Adrenal gland (tissue), 12 donors: Measurements from ENCODE around the gene ZNF169. TPM values are rescaled to one million over a fixed set of nuclear protein-coding genes. Genes with fewer than 3 reads are reported as not detected.
"Not testable (repeated sequence)": the region's sequence is repeated elsewhere in the genome, so short reads cannot be mapped to it uniquely, and the experiment has no call there.

Source experiments
- DNase-seq, 7 donors: peaks; one replicate each; pipeline ENCODE4 v3.0.0-alpha.2; 2019 to 2020
- H3K27ac ChIP-seq, 5 donors: fragments of 200-600 bp; sonication (generic) in 4 of 5; 1 replicate in 3 of 5; 2 replicates in 2 of 5; pipeline versions ENCODE4 v1.5.1 to v1.8.0; 2016 to 2020; ENCODE audit warnings: mild to moderate bottlenecking in 1 of 5
- H3K27me3 ChIP-seq: fragments of 200-600 bp; 2 replicates; pipeline ENCODE4 v1.8.0; 2021
- H3K36me3 ChIP-seq, 2 donors: fragments of 200-600 bp; replicated peaks in 1 of 2; 1 replicate in 1 of 2; 2 replicates in 1 of 2; pipeline versions ENCODE4 v1.5.1 to v1.8.0; 2018 to 2022
- H3K4me1 ChIP-seq, 2 donors: fragments of 200-600 bp; replicated peaks in 1 of 2; 1 replicate in 1 of 2; 2 replicates in 1 of 2; pipeline versions ENCODE4 v1.5.1 to v1.8.0; 2018 to 2021
- H3K4me3 ChIP-seq, 4 donors: fragments of 200-600 bp; sonication (generic) in 3 of 4; one replicate each; pipeline ENCODE4 v1.5.1; 2016 to 2018
- H3K9me3 ChIP-seq, 3 donors: fragments of 200-600 bp; sonication (generic) in 1 of 3; replicated peaks in 1 of 3; 1 replicate in 2 of 3; 2 replicates in 1 of 3; pipeline versions ENCODE4 v1.5.1 to v1.8.0; 2016 to 2021
- CTCF ChIP-seq, 6 experiments: fragments of 450-650 bp in 4 of 6; fragments of 200-600 bp in 2 of 6; sonication (generic) in 1 of 6; IDR thresholded peaks; 1 replicate in 5 of 6; 2 replicates in 1 of 6; pipeline versions ENCODE4 v1.5.1 to v1.8.0; 2016 to 2021; ENCODE audit warnings: antibody characterized with exemption in 6 of 6, mild to moderate bottlenecking in 2 of 6, moderate library complexity in 1 of 6
- POLR2A ChIP-seq, 2 donors: fragments of 450-650 bp; IDR thresholded peaks; one replicate each; pipeline ENCODE4 v1.6.1; 2017; ENCODE audit warnings: antibody characterized with exemption in 2 of 2, mild to moderate bottlenecking in 2 of 2, moderate library complexity in 1 of 2
- WGBS, 4 donors: extraction: QIAGEN DNeasy Blood & Tissue Kit in 2 of 4; methylation state at CpG; one replicate each; pipeline versions ENCODE4 v1.1.5 to v1.1.7; 2013 to 2017; 5-methylcytosine and 5-hydroxymethylcytosine counted together
- intact Hi-C, 2 donors: fragments of 100-400 bp; cut with DNase I; formaldehyde crosslinking; loops; one replicate each; pipeline versions ENCODE4 v1.14.1 to v1.15.0; 2022 to 2023
- polyA plus RNA-seq, 3 donors: library from polyadenylated mRNA; stranded (reverse); fragments of 200-250 nt in 2 of 3; fragments of 350-450 nt in 1 of 3; fragmentation: Illumina TruSeq in 1 of 3; extraction: RNeasy Lipid Tissue Mini Kit (QIAGEN cat#74804) in 1 of 3; gene quantifications; one replicate each; pipeline ENCODE4 v1.2.3, GENCODE V29; 2013 to 2014
- total RNA-seq, 9 donors: library from RNA; depleted of rRNA in 4 of 9; stranded (reverse); fragments of >200 nt in 4 of 9; fragments of 120-200 nt in 1 of 9; fragmentation: NEBNext Ultra II Directional in 1 of 9; extraction: Animal tissue kit (Norgen Biotek cat#: 25700) in 1 of 9; gene quantifications; one replicate each; pipeline versions ENCODE4 v1.1.0 to v1.2.4, GENCODE V29; 2013 to 2023
- donor health status: healthy with polysubstance abuse.
- donor health status: Bipolar disorder and iron deficiency.
- donor health status: DM: yes; HTN: yes; CAD: no.
- donor health status: DM: no; HTN: no; CAD: no.
- donor health status: DM: no; HTN: no; CAD: no.
- donor health status: DM: yes; HTN: yes; CAD: no.

ZNF169 gene
- total and polyA plus RNA-seq, 12 donors, result 1.2 to 34.9 (median 4.0) TPM

GRCh38 chr9:94269264-94269663 is 10.2 kb downstream of the ZNF169 start:
- no peaks in the 10 kb centered on the region for H3K36me3 ChIP-seq
- peaks cover 0 to 7% (median 0%) of the 10 kb centered on the region in 3 donors for H3K9me3 ChIP-seq
- DNase-seq, result no peak
- TF ChIP-seq POLR2A (IDR thresholded peaks at IDR 0.05) (no peak), CTCF (IDR thresholded peaks at IDR 0.05) (no peak)
- intact Hi-C loops, result no loop called here
- WGBS, 4 donors, result 94 to 96% (median 94%) methylated on average over 8 of the region's 8 CpGs
- H3K27me3 ChIP-seq, result no peaks in the 10 kb centered on the region
- H3K4me1 ChIP-seq, result no peaks in the 10 kb centered on the region
- H3K27ac ChIP-seq, result no peak overlapping the region
- no peak overlapping the region for H3K4me3 ChIP-seq

GRCh38 chr9:94270009-94270408 is 10.9 kb downstream of the ZNF169 start:
- DNase-seq, result no peak
- Histone ChIP-seq H3K27ac (no peak overlapping the region), H3K9me3 (peaks cover 0 to 7% (median 0%) of the 10 kb centered on the region in 3 donors), H3K36me3 (no peaks in the 10 kb centered on the region), H3K4me1 (no peaks in the 10 kb centered on the region), H3K4me3 (no peak overlapping the region), H3K27me3 (no peaks in the 10 kb centered on the region)
- intact Hi-C loops, result no loop called here
- 93 to 97% (median 94%) methylated on average over 1 of the region's 1 CpG for WGBS, 4 donors
- TF ChIP-seq CTCF (IDR thresholded peaks at IDR 0.05) (no peak), POLR2A (IDR thresholded peaks at IDR 0.05) (no peak)

- H3K27ac ChIP-seq, intact Hi-C loops, DNase-seq, H3K9me3 ChIP-seq, H3K36me3 ChIP-seq, H3K27me3 ChIP-seq, H3K4me1 ChIP-seq, H3K4me3 ChIP-seq: not testable (repeated sequence)
- WGBS, 4 donors, result 96% methylated on average over 4 of the region's 4 CpGs
Observed at GRCh38 chr9:94277029-94277428, 17.9 kb downstream of the ZNF169 start.

GRCh38 chr9:94277885-94278536 is 18.9 kb downstream of the ZNF169 start:
- H3K9me3 ChIP-seq, result no peaks in the 10 kb centered on the region
- H3K4me3 ChIP-seq, result no peak overlapping the region
- H3K4me1 ChIP-seq, result peaks cover 0 to 4% of the 10 kb centered on the region in 2 donors
- intact Hi-C loops, result no loop called here
- WGBS, 4 donors, result 91 to 98% (median 96%) methylated on average over 3 to 6 of the region's 6 CpGs
- peak overlapping the region in 1 of 5 donors; percentile 13 for H3K27ac ChIP-seq
- no peak for DNase-seq
- no peaks in the 10 kb centered on the region for H3K27me3 ChIP-seq
- no peak for TF ChIP-seq POLR2A (IDR thresholded peaks at IDR 0.05)
- TF ChIP-seq CTCF (IDR thresholded peaks at IDR 0.05), result no peak
- H3K36me3 ChIP-seq, result peaks cover 0 to 6% of the 10 kb centered on the region in 2 donors

- Histone ChIP-seq H3K27me3 (no peaks in the 10 kb centered on the region), H3K27ac (no peak overlapping the region), H3K36me3 (peaks cover 0 to 6% of the 10 kb centered on the region in 2 donors), H3K4me3 (no peak overlapping the region), H3K4me1 (peaks cover 0 to 4% of the 10 kb centered on the region in 2 donors), H3K9me3 (no peaks in the 10 kb centered on the region)
- WGBS, 4 donors, result 94 to 98% (median 96%) methylated on average over 9 of the region's 9 CpGs
- intact Hi-C loops, result no loop called here
- TF ChIP-seq CTCF (IDR thresholded peaks at IDR 0.05) (no peak), POLR2A (IDR thresholded peaks at IDR 0.05) (no peak)
- DNase-seq, result no peak
Observed at GRCh38 chr9:94280409-94280989, 21.4 kb downstream of the ZNF169 start.
